ENCODE results near the gene KRT32. TPM values are rescaled to one million over a fixed set of nuclear protein-coding genes. Genes with fewer than 3 reads are reported as not detected.

The KRT32 gene
- total RNA-seq, 1 experiment from 2014 or later = 0.42 TPM

GRCh38 chr17:41486316-41486715, 19.1 kb upstream of the KRT32 start:
- DNase-seq (ENCODE audit: low read depth, low spot score) (no peak), ATAC-seq (no peak)
- TF ChIP-seq CEBPB (IDR thresholded peaks at IDR 0.05; ENCODE audit: low read depth) = no peak
- no peak for TF ChIP-seq ZBTB33 (IDR thresholded peaks at IDR 0.05; ENCODE audit: extremely low read depth, insufficient replicate concordance, low read length)
- no peak for TF ChIP-seq ATF3 (IDR thresholded peaks at IDR 0.05)
- TF ChIP-seq EZH2 (IDR thresholded peaks at IDR 0.05) = no peak
- no peak for TF ChIP-seq SP1 (IDR thresholded peaks at IDR 0.05; ENCODE audit: low read depth)
- TF ChIP-seq EZH2phosphoT487 (IDR thresholded peaks at IDR 0.05; ENCODE audit: borderline replicate concordance) = no peak
- no peak for TF ChIP-seq FOSL1 (IDR thresholded peaks at IDR 0.05; ENCODE audit: low read depth)
- TF ChIP-seq RAD21 (IDR thresholded peaks at IDR 0.05; ENCODE audit: low read depth) = no peak
- TF ChIP-seq ZFX (IDR thresholded peaks at IDR 0.05) = no peak
- TF ChIP-seq POLR2AphosphoS5 (IDR thresholded peaks at IDR 0.05; ENCODE audit: low read depth, low read length) = no peak
- RAD21 ChIA-PET (ENCODE audit: low non-redundant PET in 1 of 2, low total read pairs in 2 of 2, uncharacterized antibody in 2 of 2, unreplicated experiment in 2 of 2) = no interaction called here
- Histone ChIP-seq H3K9me2 (ENCODE audit: insufficient read depth) (no peaks in the 10 kb centered on the region), H3K27ac (ENCODE audit: low read depth, low read length) (no peak overlapping the region), H2AFZ (ENCODE audit: low read depth, low read length, poor library complexity, severe bottlenecking) (no peak overlapping the region), H3K4me1 (ENCODE audit: control insufficient read depth in 1 of 2, insufficient read depth in 2 of 2, low read length in 2 of 2) (peaks cover 0 to 4% of the 10 kb centered on the region in 2 experiments; a peak in 2 of 4 replicates), H4K20me1 (ENCODE audit: insufficient read depth) (no peaks in the 10 kb centered on the region), H3K27me3 (ENCODE audit: insufficient read depth, low read length) (no peaks in the 10 kb centered on the region), H3K36me3 (ENCODE audit: control insufficient read depth in 1 of 2, insufficient read depth in 2 of 2, low read length in 2 of 2) (no peaks in the 10 kb centered on the region), H3K9me3 (ENCODE audit: control insufficient read depth in 1 of 2, insufficient read depth in 1 of 2, low read depth in 1 of 2, low read length in 2 of 2) (no peaks in the 10 kb centered on the region), H3K9ac (ENCODE audit: low read length) (no peak overlapping the region), H3K4me2 (ENCODE audit: low read length) (no peak overlapping the region), H3K79me2 (ENCODE audit: insufficient read depth, low read length) (no peaks in the 10 kb centered on the region), H3K4me3 (replicated peaks in 1 of 2; ENCODE audit: low read depth in 1 of 2, low read length in 2 of 2) (no peak overlapping the region)
- intact Hi-C loops (cut with micrococcal nuclease) = no loop called here
- BruUV-seq (replicated peaks) = no TSS peak
- CTCF ChIA-PET = interaction anchor here (0.9 to 1.3 kb wide), 2 partner anchors 62 to 177 kb away, joined by 4 to 8 read pairs; no protein-coding TSS in a partner anchor
- POLR2A ChIA-PET = no interaction called here
